GM12878 (cell line): ENCODE measurements around the gene FBXO33. TPM values are rescaled to one million over a fixed set of nuclear protein-coding genes. Genes with fewer than 3 reads are reported as not detected.

Experiments
- ATAC-seq: fragments of 200-7000 bp; cut with Tn5 transposase; 3 replicates; pipeline ENCODE4 v1.9.1; 2020; ENCODE audit warnings: mild to moderate bottlenecking, moderate library complexity
- BruUV-seq: library from RNA; stranded (reverse); fragments of 400-500 nt; replicated peaks from 2 replicates; lab custom pipeline; 2021; lab: Mats Ljungman, UMichigan
- CTCF ChIA-PET: fragments of 300-600 bp; sonication (Branson Sonifier 250); formaldehyde crosslinking; extraction: SDS; loops from one replicate; lab custom pipeline; 2021; ENCODE audit warnings: inconsistent platforms; lab: Yijun Ruan, JAX
- POLR2A ChIA-PET: fragments of 350-600 bp; formaldehyde crosslinking; extraction: SDS; loops from one replicate; lab custom pipeline; 2021; ENCODE audit warnings: inconsistent platforms; lab: Charles Lee
- RAD21 ChIA-PET: fragments of 300-600 bp; sonication (Branson Sonifier 250); formaldehyde crosslinking; loops from one replicate; lab custom pipeline; 2023; ENCODE audit warnings: antibody characterized with exemption; ENCODE audit not compliant: unreplicated experiment; lab: Charles Lee
- SMC1A ChIA-PET: fragments of 300-600 bp; sonication (Branson Sonifier 250); formaldehyde crosslinking; loops from one replicate; lab custom pipeline; 2023; ENCODE audit not compliant: unreplicated experiment, uncharacterized antibody; lab: Charles Lee
- DNase-seq: peaks from one replicate; pipeline ENCODE4 v3.0.0-alpha.2; 2011; ENCODE audit warnings: low read depth, low spot score
- FAIRE-seq: peaks from 3 replicates; lab custom pipeline; 2011; peaks lifted over from hg19 to GRCh38; lab: Jason Lieb, UNC
- H2AFZ ChIP-seq: 2 replicates; pipeline ENCODE4 v1.6.0; 2011; ENCODE audit warnings: low read depth, low read length, control low read depth; ENCODE audit not compliant: control insufficient read depth
- H3K27ac ChIP-seq: 2 replicates; pipeline ENCODE4 v1.5.1; 2011; ENCODE audit warnings: control low read depth; ENCODE audit not compliant: control insufficient read depth, insufficient read depth
- H3K27me3 ChIP-seq, 2 experiments: replicated peaks in 1 of 2; 2 replicates each; pipeline versions ENCODE4 v1.6.0 to v1.6.1; 2011; ENCODE audit warnings: low read length in 1 of 2; ENCODE audit not compliant: control insufficient read depth in 2 of 2, insufficient read depth in 2 of 2
- H3K36me3 ChIP-seq, 2 experiments: 2 replicates each; pipeline ENCODE4 v1.5.1; 2011; ENCODE audit warnings: low read length in 1 of 2; ENCODE audit not compliant: control insufficient read depth in 2 of 2, insufficient read depth in 2 of 2
- H3K4me1 ChIP-seq: 2 replicates; pipeline ENCODE4 v1.6.1; 2011; ENCODE audit warnings: mild to moderate bottlenecking, low read length, moderate library complexity, mixed read lengths; ENCODE audit not compliant: control insufficient read depth, insufficient read depth
- H3K4me2 ChIP-seq: 2 replicates; pipeline ENCODE4 v1.6.0; 2011; ENCODE audit warnings: control low read depth; ENCODE audit not compliant: control insufficient read depth, insufficient read depth
- H3K4me3 ChIP-seq: fragments of 200-600 bp; sonication (generic); 2 replicates; pipeline ENCODE4 v1.5.1; 2016
- H3K79me2 ChIP-seq: 2 replicates; pipeline ENCODE4 v1.6.0; 2011; ENCODE audit warnings: low read length; ENCODE audit not compliant: control insufficient read depth, insufficient read depth
- H3K9ac ChIP-seq: 2 replicates; pipeline ENCODE4 v1.8.0; 2011; ENCODE audit warnings: low read length, control low read depth, mixed read lengths; ENCODE audit not compliant: control insufficient read depth, insufficient read depth
- H3K9me3 ChIP-seq: replicated peaks from 3 replicates; pipeline ENCODE4 v1.5.1; 2011; ENCODE audit warnings: mild to moderate bottlenecking, low read length; ENCODE audit not compliant: control insufficient read depth, insufficient read depth
- H4K20me1 ChIP-seq: 2 replicates; pipeline ENCODE4 v1.6.0; 2011; ENCODE audit not compliant: control insufficient read depth, insufficient read depth
- CHD4 ChIP-seq: fragments of 200-600 bp; sonication (generic); IDR thresholded peaks from 2 replicates; pipeline ENCODE4 v1.6.1; 2016; ENCODE audit warnings: mild to moderate bottlenecking
- EZH2 ChIP-seq: IDR thresholded peaks from 2 replicates; pipeline ENCODE4 v1.6.1; 2012; ENCODE audit warnings: low read depth, mild to moderate bottlenecking, control low read depth, inconsistent platforms, low read length, borderline replicate concordance; ENCODE audit not compliant: control insufficient read depth
- IRF5 ChIP-seq: fragments of 450-650 bp; IDR thresholded peaks from 2 replicates; pipeline ENCODE4 v1.6.1; 2017; ENCODE audit warnings: borderline replicate concordance
- KLF5 ChIP-seq: fragments of 450-650 bp; IDR thresholded peaks from 2 replicates; pipeline ENCODE4 v1.6.1; 2014; ENCODE audit warnings: mild to moderate bottlenecking; ENCODE audit not compliant: partially characterized antibody
- LARP7 ChIP-seq: fragments of 450-650 bp; IDR thresholded peaks from 2 replicates; pipeline ENCODE4 v1.6.1; 2017; ENCODE audit warnings: mild to moderate bottlenecking
- MTA3 ChIP-seq: IDR thresholded peaks from 2 replicates; pipeline ENCODE4 v1.6.1; 2012; ENCODE audit warnings: low read length, inconsistent platforms, borderline replicate concordance
- NKRF ChIP-seq: fragments of 450-650 bp; conservative IDR thresholded peaks from 2 replicates; pipeline ENCODE4 v1.6.1; 2017; ENCODE audit warnings: mild to moderate bottlenecking, moderate library complexity
- NR2C2 ChIP-seq: IDR thresholded peaks from 2 replicates; pipeline ENCODE4 v1.6.1; 2011; ENCODE audit warnings: borderline replicate concordance, low read depth; ENCODE audit not compliant: control insufficient read depth, insufficient read length
- RELA ChIP-seq: fragments of 450-650 bp; IDR thresholded peaks from 2 replicates; pipeline ENCODE4 v1.8.0; 2014; ENCODE audit warnings: borderline replicate concordance; ENCODE audit not compliant: partially characterized antibody
- RFX5 ChIP-seq: IDR thresholded peaks from 2 replicates; pipeline ENCODE4 v1.6.1; 2011; ENCODE audit warnings: low read depth, low read length, improper control_type of control experiment
- in situ Hi-C: fragments of 300-500 bp; cut with MboI; formaldehyde crosslinking; loops from 9 replicates; pipeline ENCODE4 v1.14.3; 2018; ENCODE audit warnings: mixed read lengths
- intact Hi-C: fragments of 100-400 bp; cut with micrococcal nuclease; formaldehyde crosslinking; loops from one replicate; pipeline ENCODE4 v1.14.2; 2022; ENCODE audit not compliant: unreplicated experiment
- polyA plus RNA-seq, 11 experiments: library from polyadenylated mRNA; depleted of rRNA in 4 of 11; unstranded in 6 of 11; stranded (reverse) in 5 of 11; fragments of >200 nt; fragmentation: Nextera tagmentation in 4 of 11; fragmentation: Illumina TruSeq in 1 of 11; extraction: Ambion mirVana in 4 of 11; extraction: Trizol in 1 of 11; gene quantifications; 1 replicate in 1 of 11; 2 replicates in 10 of 11; pipeline versions ENCODE4 v1.2.1 to v1.2.3, GENCODE V29; 2011 to 2016; ENCODE audit warnings: inconsistent platforms in 2 of 11, missing spikeins in 2 of 11, low read depth in 1 of 11
- total RNA-seq, 4 experiments: library from RNA; depleted of rRNA in 3 of 4; stranded (reverse); fragments of >200 nt in 3 of 4; fragmentation: Illumina TruSeq in 1 of 4; extraction: Trizol in 1 of 4; gene quantifications; 2 replicates each; pipeline versions ENCODE4 v1.2.1 to v1.2.3, GENCODE V29; 2013 to 2021
- TF ChIP-seq, protein P1 (sequence below): fragments of 450-650 bp; IDR thresholded peaks from 2 replicates; pipeline ENCODE4 v1.6.1; 2017; ENCODE audit warnings: mild to moderate bottlenecking, low read depth, inconsistent platforms; ENCODE audit not compliant: poor library complexity, severe bottlenecking
- TF ChIP-seq, protein P2 (sequence below): fragments of 450-650 bp; IDR thresholded peaks from 2 replicates; pipeline ENCODE4 v1.6.1; 2016; ENCODE audit warnings: mild to moderate bottlenecking, moderate library complexity, borderline replicate concordance

FBXO33 gene
- total and polyA plus RNA-seq, 10 of the 15 experiments (the other 5 are each of a cell fraction or from before 2014, with no cell fraction given) = 4.7 to 56.9 (median 19.6) TPM

GRCh38 chr14:39376667-39377403 lies 55.4 kb downstream of the FBXO33 start (continued):
- no peak for TF ChIP-seq NKRF
- TF ChIP-seq NR2C2 = no peak

- Histone ChIP-seq H3K4me2 (no peak overlapping the region), H3K4me3 (no peak overlapping the region), H3K9me3 (no peaks in the 10 kb centered on the region), H3K27me3 (no peaks in the 10 kb centered on the region), H3K36me3 (no peaks in the 10 kb centered on the region), H3K79me2 (no peaks in the 10 kb centered on the region), H3K4me1 (no peaks in the 10 kb centered on the region), H4K20me1 (no peaks in the 10 kb centered on the region), H3K9ac (no peak overlapping the region), H3K27ac (no peak overlapping the region), H2AFZ (no peak overlapping the region)
- ATAC-seq (no peak), DNase-seq (no peak), FAIRE-seq (no peak)
- in situ Hi-C loops (no loop called here), intact Hi-C loops (no loop called here)
- ChIA-PET SMC1A (interaction anchor here (0.7 to 1.7 kb wide), 5 partner anchors 15 to 267 kb away, joined by 3 to 5 read pairs (median 4); no protein-coding TSS in a partner anchor), CTCF (interaction anchor here (1.0 to 3.1 kb wide), 3 partner anchors 95 to 143 kb away, joined by 3 to 11 read pairs (median 3); no protein-coding TSS in a partner anchor), POLR2A (no interaction called here), RAD21 (interaction anchor here (1.7 kb wide), 1 partner anchor 51 kb away, joined by 6 read pairs; no protein-coding TSS in a partner anchor)
- BruUV-seq = no TSS peak
- TF ChIP-seq EZH2 (no peak), KLF5 (no peak), MTA3 (no peak), RFX5 (no peak), LARP7 (no peak), IRF5 (no peak), RELA (no peak), CHD4 (no peak)
- TF ChIP-seq, protein P1, sequence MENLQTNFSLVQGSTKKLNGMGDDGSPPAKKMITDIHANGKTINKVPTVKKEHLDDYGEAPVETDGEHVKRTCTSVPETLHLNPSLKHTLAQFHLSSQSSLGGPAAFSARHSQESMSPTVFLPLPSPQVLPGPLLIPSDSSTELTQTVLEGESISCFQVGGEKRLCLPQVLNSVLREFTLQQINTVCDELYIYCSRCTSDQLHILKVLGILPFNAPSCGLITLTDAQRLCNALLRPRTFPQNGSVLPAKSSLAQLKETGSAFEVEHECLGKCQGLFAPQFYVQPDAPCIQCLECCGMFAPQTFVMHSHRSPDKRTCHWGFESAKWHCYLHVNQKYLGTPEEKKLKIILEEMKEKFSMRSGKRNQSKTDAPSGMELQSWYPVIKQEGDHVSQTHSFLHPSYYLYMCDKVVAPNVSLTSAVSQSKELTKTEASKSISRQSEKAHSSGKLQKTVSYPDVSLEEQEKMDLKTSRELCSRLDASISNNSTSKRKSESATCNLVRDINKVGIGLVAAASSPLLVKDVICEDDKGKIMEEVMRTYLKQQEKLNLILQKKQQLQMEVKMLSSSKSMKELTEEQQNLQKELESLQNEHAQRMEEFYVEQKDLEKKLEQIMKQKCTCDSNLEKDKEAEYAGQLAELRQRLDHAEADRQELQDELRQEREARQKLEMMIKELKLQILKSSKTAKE = no peak
- TF ChIP-seq, protein P2, sequence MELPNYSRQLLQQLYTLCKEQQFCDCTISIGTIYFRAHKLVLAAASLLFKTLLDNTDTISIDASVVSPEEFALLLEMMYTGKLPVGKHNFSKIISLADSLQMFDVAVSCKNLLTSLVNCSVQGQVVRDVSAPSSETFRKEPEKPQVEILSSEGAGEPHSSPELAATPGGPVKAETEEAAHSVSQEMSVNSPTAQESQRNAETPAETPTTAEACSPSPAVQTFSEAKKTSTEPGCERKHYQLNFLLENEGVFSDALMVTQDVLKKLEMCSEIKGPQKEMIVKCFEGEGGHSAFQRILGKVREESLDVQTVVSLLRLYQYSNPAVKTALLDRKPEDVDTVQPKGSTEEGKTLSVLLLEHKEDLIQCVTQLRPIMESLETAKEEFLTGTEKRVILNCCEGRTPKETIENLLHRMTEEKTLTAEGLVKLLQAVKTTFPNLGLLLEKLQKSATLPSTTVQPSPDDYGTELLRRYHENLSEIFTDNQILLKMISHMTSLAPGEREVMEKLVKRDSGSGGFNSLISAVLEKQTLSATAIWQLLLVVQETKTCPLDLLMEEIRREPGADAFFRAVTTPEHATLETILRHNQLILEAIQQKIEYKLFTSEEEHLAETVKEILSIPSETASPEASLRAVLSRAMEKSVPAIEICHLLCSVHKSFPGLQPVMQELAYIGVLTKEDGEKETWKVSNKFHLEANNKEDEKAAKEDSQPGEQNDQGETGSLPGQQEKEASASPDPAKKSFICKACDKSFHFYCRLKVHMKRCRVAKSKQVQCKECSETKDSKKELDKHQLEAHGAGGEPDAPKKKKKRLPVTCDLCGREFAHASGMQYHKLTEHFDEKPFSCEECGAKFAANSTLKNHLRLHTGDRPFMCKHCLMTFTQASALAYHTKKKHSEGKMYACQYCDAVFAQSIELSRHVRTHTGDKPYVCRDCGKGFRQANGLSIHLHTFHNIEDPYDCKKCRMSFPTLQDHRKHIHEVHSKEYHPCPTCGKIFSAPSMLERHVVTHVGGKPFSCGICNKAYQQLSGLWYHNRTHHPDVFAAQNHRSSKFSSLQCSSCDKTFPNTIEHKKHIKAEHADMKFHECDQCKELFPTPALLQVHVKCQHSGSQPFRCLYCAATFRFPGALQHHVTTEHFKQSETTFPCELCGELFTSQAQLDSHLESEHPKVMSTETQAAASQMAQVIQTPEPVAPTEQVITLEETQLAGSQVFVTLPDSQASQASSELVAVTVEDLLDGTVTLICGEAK = no peak
These were observed 57.4 kb downstream of the FBXO33 start for GRCh38 chr14:39374851-39375250.
